ENCODE measurements around the gene MYO1G. TPM values are rescaled to one million over a fixed set of nuclear protein-coding genes. Genes with fewer than 3 reads are reported as not detected.
A peak's percentile ranks its signal among the peaks of the same experiment; 100 is the strongest.

MYO1G gene
- total RNA-seq, 1 donor from 2014 or later, result 0.77 TPM

GRCh38 chr7:44981035-44981706 lies 2.4 kb upstream of the MYO1G start:
- H3K27me3 ChIP-seq (ENCODE audit: low read depth), result no peaks in the 10 kb centered on the region
- intact Hi-C loops (cut with micrococcal nuclease), result no loop called here
- DNase-seq, result no peak
- no peak overlapping the region for H3K4me3 ChIP-seq
- H3K4me1 ChIP-seq, result peaks cover 33% of the 10 kb centered on the region
- H3K9me3 ChIP-seq (replicated peaks), result no peaks in the 10 kb centered on the region
- peaks cover 31% of the 10 kb centered on the region for H3K36me3 ChIP-seq
- peak overlapping the region; percentile 48 for H3K27ac ChIP-seq (replicated peaks)
- no peak for TF ChIP-seq CTCF (IDR thresholded peaks at IDR 0.05; ENCODE audit: borderline replicate concordance)

- TF ChIP-seq CTCF (IDR thresholded peaks at IDR 0.05; ENCODE audit: borderline replicate concordance), result no peak
- H3K4me1 ChIP-seq, result peaks cover 26% of the 10 kb centered on the region
- H3K9me3 ChIP-seq (replicated peaks), result no peaks in the 10 kb centered on the region
- peaks cover 31% of the 10 kb centered on the region for H3K36me3 ChIP-seq
- H3K27ac ChIP-seq (replicated peaks), result peak overlapping the region; percentile 48
- H3K27me3 ChIP-seq (ENCODE audit: low read depth), result no peaks in the 10 kb centered on the region
- intact Hi-C loops (cut with micrococcal nuclease), result no loop called here
- H3K4me3 ChIP-seq, result no peak overlapping the region
- DNase-seq, result no peak
Measured at GRCh38 chr7:44980393-44981034, 1.7 kb upstream of the MYO1G start.

- H3K27me3 ChIP-seq (ENCODE audit: low read depth), result no peaks in the 10 kb centered on the region
- no peak for DNase-seq
- H3K9me3 ChIP-seq (replicated peaks), result no peaks in the 10 kb centered on the region
- H3K36me3 ChIP-seq, result peaks cover 25% of the 10 kb centered on the region
- intact Hi-C loops (cut with micrococcal nuclease), result no loop called here
- peaks cover 19% of the 10 kb centered on the region for H3K4me1 ChIP-seq
- H3K27ac ChIP-seq (replicated peaks), result peak overlapping the region; percentile 48
- no peak overlapping the region for H3K4me3 ChIP-seq
- TF ChIP-seq CTCF (IDR thresholded peaks at IDR 0.05; ENCODE audit: borderline replicate concordance), result no peak
Measured at GRCh38 chr7:44979481-44980392, 922 bp upstream of the MYO1G start.

GRCh38 chr7:44977959-44978335 lies 868 bp downstream of the MYO1G start:
- peaks cover 8% of the 10 kb centered on the region for H3K36me3 ChIP-seq
- peaks cover 14% of the 10 kb centered on the region for H3K4me1 ChIP-seq
- TF ChIP-seq CTCF (IDR thresholded peaks at IDR 0.05; ENCODE audit: borderline replicate concordance), result no peak
- DNase-seq, result no peak
- peak overlapping the region; percentile 17 for H3K4me3 ChIP-seq
- intact Hi-C loops (cut with micrococcal nuclease), result no loop called here
- no peak overlapping the region for H3K27ac ChIP-seq (replicated peaks)
- no peaks in the 10 kb centered on the region for H3K27me3 ChIP-seq (ENCODE audit: low read depth)
- H3K9me3 ChIP-seq (replicated peaks), result no peaks in the 10 kb centered on the region

- no peak for DNase-seq
- intact Hi-C loops (cut with micrococcal nuclease), result no loop called here
- H3K27ac ChIP-seq (replicated peaks), result no peak overlapping the region
- H3K27me3 ChIP-seq (ENCODE audit: low read depth), result no peaks in the 10 kb centered on the region
- no peak for TF ChIP-seq CTCF (IDR thresholded peaks at IDR 0.05; ENCODE audit: borderline replicate concordance)
- no peaks in the 10 kb centered on the region for H3K9me3 ChIP-seq (replicated peaks)
- peak overlapping the region; percentile 17 for H3K4me3 ChIP-seq
- peaks cover 2% of the 10 kb centered on the region for H3K36me3 ChIP-seq
- H3K4me1 ChIP-seq, result peaks cover 14% of the 10 kb centered on the region
Measured at GRCh38 chr7:44977304-44977958, 1.4 kb downstream of the MYO1G start.

Data from left ventricle myocardium inferior (tissue), 1 donor.